ENCODE data around the gene MRM2. TPM values are rescaled to one million over a fixed set of nuclear protein-coding genes. Genes with fewer than 3 reads are reported as not detected.

The MRM2 gene
- total and polyA plus RNA-seq, 4 donors = 9.7 to 14.9 (median 11.8) TPM

GRCh38 chr7:2275101-2275500 is 33.1 kb upstream of the MRM2 start:
- H3K36me3 ChIP-seq (ENCODE audit: control insufficient read depth in 4 of 4, insufficient read depth in 3 of 4, low read depth in 1 of 4, low read length in 3 of 4) = peaks cover 0 to 16% (median 7%) of the 10 kb centered on the region in 4 donors
- H3K27me3 ChIP-seq (ENCODE audit: control insufficient read depth in 4 of 4, insufficient read depth in 4 of 4, low read length in 3 of 4) = no peaks in the 10 kb centered on the region
- H3K4me3 ChIP-seq (ENCODE audit: low read depth in 1 of 3, low read length in 3 of 3) = no peak overlapping the region
- 89% methylated on average over 18 of the region's 18 CpGs for WGBS
- DNase-seq (ENCODE audit: low spot score) = no peak
- H3K9me3 ChIP-seq (ENCODE audit: control insufficient read depth in 4 of 4, low read length in 3 of 4) = no peaks in the 10 kb centered on the region
- no peak overlapping the region for H3K27ac ChIP-seq (ENCODE audit: low read depth in 1 of 2, low read length in 2 of 2)
- peaks cover 0 to 4% (median 0%) of the 10 kb centered on the region in 4 donors for H3K4me1 ChIP-seq (ENCODE audit: control insufficient read depth in 4 of 4, insufficient read depth in 4 of 4, low read length in 3 of 4)
- no peak overlapping the region for H3K9ac ChIP-seq (ENCODE audit: low read depth in 1 of 2, low read length in 2 of 2)
- TF ChIP-seq FOXA2 (IDR thresholded peaks at IDR 0.05) (no peak), REST (IDR thresholded peaks at IDR 0.05) (no peak), HNF4G (IDR thresholded peaks at IDR 0.05) (no peak), GABPA (IDR thresholded peaks at IDR 0.05 in 1 of 2, conservative IDR thresholded peaks at IDR 0.05 in 1 of 2) (no peak), RXRA (IDR thresholded peaks at IDR 0.05) (no peak), CTCF (IDR thresholded peaks at IDR 0.05; ENCODE audit: low read depth, low read length, missing input control) (no peak), ZBTB33 (IDR thresholded peaks at IDR 0.05) (no peak), TAF1 (conservative IDR thresholded peaks at IDR 0.05) (no peak), JUND (IDR thresholded peaks at IDR 0.05) (no peak), EGR1 (IDR thresholded peaks at IDR 0.05; ENCODE audit: low read depth in 2 of 2) (no peak)

GRCh38 chr7:2274666-2275065 is 32.7 kb upstream of the MRM2 start:
- no peaks in the 10 kb centered on the region for H3K9me3 ChIP-seq (ENCODE audit: control insufficient read depth in 4 of 4, low read length in 3 of 4)
- H3K27me3 ChIP-seq (ENCODE audit: control insufficient read depth in 4 of 4, insufficient read depth in 4 of 4, low read length in 3 of 4) = no peaks in the 10 kb centered on the region
- DNase-seq (ENCODE audit: low spot score) = no peak
- TF ChIP-seq RAD21 (IDR thresholded peaks at IDR 0.05) (no peak), GABPA (IDR thresholded peaks at IDR 0.05 in 1 of 2, conservative IDR thresholded peaks at IDR 0.05 in 1 of 2) (no peak), NR2F2 (IDR thresholded peaks at IDR 0.05) (no peak), EGR1 (IDR thresholded peaks at IDR 0.05; ENCODE audit: low read depth in 2 of 2) (no peak)
- H3K4me1 ChIP-seq (ENCODE audit: control insufficient read depth in 4 of 4, insufficient read depth in 4 of 4, low read length in 3 of 4) = no peaks in the 10 kb centered on the region
- H3K4me3 ChIP-seq (ENCODE audit: low read depth in 1 of 3, low read length in 3 of 3) = no peak overlapping the region
- WGBS = 86% methylated on average over 7 of the region's 7 CpGs
- H3K9ac ChIP-seq (ENCODE audit: low read depth in 1 of 2, low read length in 2 of 2) = no peak overlapping the region
- H3K36me3 ChIP-seq (ENCODE audit: control insufficient read depth in 4 of 4, insufficient read depth in 3 of 4, low read depth in 1 of 4, low read length in 3 of 4) = peaks cover 0 to 16% (median 7%) of the 10 kb centered on the region in 4 donors
- no peak overlapping the region for H3K27ac ChIP-seq (ENCODE audit: low read depth in 1 of 2, low read length in 2 of 2)
